PFSK-1 (cell line): ENCODE data around the gene TEX14.

ENCODE experiments used
- FOXP2 ChIP-seq: optimal IDR thresholded peaks from 2 replicates; pipeline ENCODE3; 2011; ENCODE audit warnings: borderline replicate concordance, control low read depth, inconsistent platforms; ENCODE audit not compliant: insufficient read depth; ENCODE audit errors: extremely low read length, extremely low read depth
- POLR2AphosphoS5 ChIP-seq: IDR thresholded peaks from 2 replicates; pipeline ENCODE4 v1.6.1; 2012; ENCODE audit warnings: low read depth, mild to moderate bottlenecking, control low read depth, low read length, moderate library complexity
- REST ChIP-seq, 2 experiments: IDR thresholded peaks; 2 replicates each; pipeline versions ENCODE4 v1.6.1 to v1.8.0; 2011 to 2012; ENCODE audit warnings: low read depth in 2 of 2, low read length in 2 of 2, control low read depth in 1 of 2, inconsistent platforms in 1 of 2, mild to moderate bottlenecking in 1 of 2, moderate library complexity in 1 of 2; ENCODE audit not compliant: insufficient read depth in 1 of 2
- SIN3A ChIP-seq: IDR thresholded peaks from 2 replicates; pipeline ENCODE4 v1.6.1; 2012; ENCODE audit warnings: mild to moderate bottlenecking, low read length, moderate library complexity, borderline replicate concordance; ENCODE audit not compliant: insufficient read depth
- TAF1 ChIP-seq: IDR thresholded peaks from 2 replicates; pipeline ENCODE4 v1.6.1; 2012; ENCODE audit warnings: low read length, control low read depth, borderline replicate concordance; ENCODE audit not compliant: insufficient read depth

GRCh38 chr17:58536542-58536941 is 155.3 kb downstream of the TEX14 start:
- TF ChIP-seq REST (IDR thresholded peaks at IDR 0.05; ENCODE audit: insufficient read depth in 1 of 2, low read depth in 2 of 2, low read length in 2 of 2) = no peak
- TF ChIP-seq SIN3A = no peak
- no peak for TF ChIP-seq POLR2AphosphoS5
- no peak for TF ChIP-seq TAF1
- no peak for TF ChIP-seq FOXP2
